ENCODE data around the gene NOS2. TPM values are rescaled to one million over a fixed set of nuclear protein-coding genes. Genes with fewer than 3 reads are reported as not detected.
"Not testable (repeated sequence)": the region's sequence is repeated elsewhere in the genome, so short reads cannot be mapped to it uniquely, and the experiment has no call there.

NOS2 gene
- not detected for total RNA-seq

GRCh38 chr17:27800522-27800921 lies at the start of gene NOS2:
TSS of gene NOS2 (minus strand) at chr17:27800529. CDS start at chr17:27798809, 1,720 bp downstream.
- no peak within 1 kb of the TSS for H3K27ac ChIP-seq
- intact Hi-C loops (cut with DNase I): loop anchor here (10.0 kb wide), 1 partner anchor 454 kb away; no protein-coding TSS in a partner anchor
- no peaks in the 10 kb centered on the region for H3K27me3 ChIP-seq
- H3K4me1 ChIP-seq: peaks cover under 1% of the 10 kb centered on the region
- no peaks in the 10 kb centered on the region for H3K36me3 ChIP-seq
- TF ChIP-seq POLR2AphosphoS5 (IDR thresholded peaks at IDR 0.05; ENCODE audit: insufficient read depth in 1 of 2, low read depth in 1 of 2) (no peak), POLR2A (IDR thresholded peaks at IDR 0.05) (no peak), CTCF (IDR thresholded peaks at IDR 0.05) (no peak)
- no peaks in the 10 kb centered on the region for H3K9me3 ChIP-seq
- DNase-seq (ENCODE audit: extremely low spot score in 2 of 2): no peak
- no peak within 1 kb of the TSS for H3K4me3 ChIP-seq

GRCh38 chr17:27849474-27850185 lies 49.3 kb upstream of the NOS2 start:
- H3K4me1 ChIP-seq: no peaks in the 10 kb centered on the region
- intact Hi-C loops (cut with DNase I): no loop called here
- no peak for TF ChIP-seq POLR2A (IDR thresholded peaks at IDR 0.05)
- no peak for TF ChIP-seq CTCF (IDR thresholded peaks at IDR 0.05)
- TF ChIP-seq POLR2AphosphoS5 (IDR thresholded peaks at IDR 0.05; ENCODE audit: insufficient read depth in 1 of 2, low read depth in 1 of 2): no peak
- no peaks in the 10 kb centered on the region for H3K36me3 ChIP-seq
- no peak for DNase-seq (ENCODE audit: extremely low spot score in 2 of 2)
- H3K27ac ChIP-seq: no peak overlapping the region
- no peaks in the 10 kb centered on the region for H3K27me3 ChIP-seq
- no peaks in the 10 kb centered on the region for H3K9me3 ChIP-seq
- H3K4me3 ChIP-seq: no peak overlapping the region

- DNase-seq (ENCODE audit: extremely low spot score in 2 of 2): no peak
- TF ChIP-seq POLR2A (IDR thresholded peaks at IDR 0.05) (no peak), CTCF (IDR thresholded peaks at IDR 0.05) (no peak), POLR2AphosphoS5 (IDR thresholded peaks at IDR 0.05; ENCODE audit: insufficient read depth in 1 of 2, low read depth in 1 of 2) (no peak)
- Histone ChIP-seq H3K27me3 (no peaks in the 10 kb centered on the region), H3K36me3 (no peaks in the 10 kb centered on the region), H3K27ac (no peak overlapping the region), H3K4me3 (no peak overlapping the region), H3K9me3 (no peaks in the 10 kb centered on the region), H3K4me1 (no peaks in the 10 kb centered on the region)
- intact Hi-C loops (cut with DNase I): no loop called here
Observed at GRCh38 chr17:27848931-27849330, 48.6 kb upstream of the NOS2 start.

GRCh38 chr17:27846808-27847307 lies 46.5 kb upstream of the NOS2 start:
- H3K27me3 ChIP-seq; H3K4me3 ChIP-seq; DNase-seq (ENCODE audit: extremely low spot score in 2 of 2); H3K9me3 ChIP-seq; H3K36me3 ChIP-seq; H3K27ac ChIP-seq; H3K4me1 ChIP-seq; intact Hi-C loops (cut with DNase I): not testable (repeated sequence)

GRCh38 chr17:27846042-27846655 lies 45.8 kb upstream of the NOS2 start:
- TF ChIP-seq CTCF (IDR thresholded peaks at IDR 0.05) (no peak), POLR2AphosphoS5 (IDR thresholded peaks at IDR 0.05; ENCODE audit: insufficient read depth in 1 of 2, low read depth in 1 of 2) (no peak), POLR2A (IDR thresholded peaks at IDR 0.05) (no peak)
- DNase-seq (ENCODE audit: extremely low spot score in 2 of 2): no peak
- intact Hi-C loops (cut with DNase I): no loop called here
- no peaks in the 10 kb centered on the region for H3K27me3 ChIP-seq
- H3K27ac ChIP-seq: no peak overlapping the region
- H3K4me3 ChIP-seq: no peak overlapping the region
- no peaks in the 10 kb centered on the region for H3K9me3 ChIP-seq
- no peaks in the 10 kb centered on the region for H3K4me1 ChIP-seq
- no peaks in the 10 kb centered on the region for H3K36me3 ChIP-seq

All from vagina (tissue), 2 donors.